ENCODE data around the gene MARK2.
A peak's percentile ranks its signal among the peaks of the same experiment; 100 is the strongest.
"Not testable (repeated sequence)": the region's sequence is repeated elsewhere in the genome, so short reads cannot be mapped to it uniquely, and the experiment has no call there.

MARK2 gene

GRCh38 chr11:63858628-63859550 is 20.0 kb downstream of the MARK2 start:
- DNase-seq: no peak

- no peak for DNase-seq
Observed at GRCh38 chr11:63862923-63863322, 24.0 kb downstream of the MARK2 start.

- not testable (repeated sequence) for DNase-seq
Observed at GRCh38 chr11:63863620-63864019, 24.7 kb downstream of the MARK2 start.

- DNase-seq: no peak
Observed at GRCh38 chr11:63866211-63866610, 27.3 kb downstream of the MARK2 start.

- DNase-seq: no peak
Observed at GRCh38 chr11:63867511-63867910, 28.6 kb downstream of the MARK2 start.

- no peak for DNase-seq
Observed at GRCh38 chr11:63868399-63869064, 29.6 kb downstream of the MARK2 start.

GRCh38 chr11:63869171-63869591 is 30.3 kb downstream of the MARK2 start:
- no peak for DNase-seq

- no peak for DNase-seq
Observed at GRCh38 chr11:63869683-63870082, 30.8 kb downstream of the MARK2 start.

- DNase-seq: no peak
Observed at GRCh38 chr11:63870351-63871140, 31.6 kb downstream of the MARK2 start.

GRCh38 chr11:63871962-63872799 is 33.3 kb downstream of the MARK2 start:
- DNase-seq: peak; percentile 6 to 18

- no peak for DNase-seq
Observed at GRCh38 chr11:63872800-63873197, 33.9 kb downstream of the MARK2 start.

- no peak for DNase-seq
Observed at GRCh38 chr11:63873311-63873710, 34.4 kb downstream of the MARK2 start.

GRCh38 chr11:63874511-63874910 is 35.6 kb downstream of the MARK2 start:
- DNase-seq: no peak

- DNase-seq: no peak
Observed at GRCh38 chr11:63875506-63876065, 36.7 kb downstream of the MARK2 start.

GRCh38 chr11:63876616-63877015 is 37.7 kb downstream of the MARK2 start:
- no peak for DNase-seq

GRCh38 chr11:63877658-63878241 is 38.8 kb downstream of the MARK2 start:
- no peak for DNase-seq

- DNase-seq: no peak
Observed at GRCh38 chr11:63879598-63880402, 40.9 kb downstream of the MARK2 start.

GRCh38 chr11:63880403-63880790 is 41.5 kb downstream of the MARK2 start:
- no peak for DNase-seq

GRCh38 chr11:63882555-63883242 is 43.8 kb downstream of the MARK2 start:
- no peak for DNase-seq

GRCh38 chr11:63883791-63884190 is 44.9 kb downstream of the MARK2 start:
- no peak for DNase-seq
